ENCODE measurements around the gene BDKRB1.

The BDKRB1 gene

DNA sequence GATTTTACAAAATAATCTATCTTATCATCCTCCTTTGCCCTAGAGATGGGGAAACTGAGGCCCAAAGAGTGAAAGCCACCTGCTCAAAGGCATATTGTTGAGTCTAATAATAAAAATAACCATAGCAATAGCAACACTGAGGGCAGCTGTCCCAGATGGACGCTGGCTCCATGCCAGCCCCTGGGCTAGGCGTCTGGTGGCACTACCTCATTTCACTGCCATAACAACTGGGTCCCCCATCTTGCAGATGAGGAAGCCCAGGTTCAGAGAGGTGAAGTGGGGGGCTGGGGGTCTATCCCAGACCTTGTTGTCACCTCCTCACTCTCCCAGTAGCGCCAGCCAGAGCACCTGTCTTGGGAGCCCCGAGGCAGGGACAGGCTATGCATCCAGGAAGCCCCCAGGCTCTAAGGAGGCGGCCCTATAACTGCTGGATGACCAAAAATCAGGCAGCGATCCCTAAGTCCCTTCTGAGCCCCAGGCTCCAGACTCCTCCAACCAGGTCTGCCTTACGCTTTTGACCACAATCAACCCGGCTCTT, 38.6 kb upstream of the BDKRB1 start:
- Histone ChIP-seq H3K27ac (no peak overlapping the region), H3K4me3 (ENCODE audit: low read depth, low read length) (no peak overlapping the region), H3K36me3 (no peaks in the 10 kb centered on the region), H3K27me3 (ENCODE audit: insufficient read depth, low read depth, severe bottlenecking) (no peaks in the 10 kb centered on the region), H3K9me3 (ENCODE audit: severe bottlenecking) (no peaks in the 10 kb centered on the region)
- DNase-seq = no peak
- TF ChIP-seq, protein P1, sequence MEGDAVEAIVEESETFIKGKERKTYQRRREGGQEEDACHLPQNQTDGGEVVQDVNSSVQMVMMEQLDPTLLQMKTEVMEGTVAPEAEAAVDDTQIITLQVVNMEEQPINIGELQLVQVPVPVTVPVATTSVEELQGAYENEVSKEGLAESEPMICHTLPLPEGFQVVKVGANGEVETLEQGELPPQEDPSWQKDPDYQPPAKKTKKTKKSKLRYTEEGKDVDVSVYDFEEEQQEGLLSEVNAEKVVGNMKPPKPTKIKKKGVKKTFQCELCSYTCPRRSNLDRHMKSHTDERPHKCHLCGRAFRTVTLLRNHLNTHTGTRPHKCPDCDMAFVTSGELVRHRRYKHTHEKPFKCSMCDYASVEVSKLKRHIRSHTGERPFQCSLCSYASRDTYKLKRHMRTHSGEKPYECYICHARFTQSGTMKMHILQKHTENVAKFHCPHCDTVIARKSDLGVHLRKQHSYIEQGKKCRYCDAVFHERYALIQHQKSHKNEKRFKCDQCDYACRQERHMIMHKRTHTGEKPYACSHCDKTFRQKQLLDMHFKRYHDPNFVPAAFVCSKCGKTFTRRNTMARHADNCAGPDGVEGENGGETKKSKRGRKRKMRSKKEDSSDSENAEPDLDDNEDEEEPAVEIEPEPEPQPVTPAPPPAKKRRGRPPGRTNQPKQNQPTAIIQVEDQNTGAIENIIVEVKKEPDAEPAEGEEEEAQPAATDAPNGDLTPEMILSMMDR (IDR thresholded peaks at IDR 0.05; ENCODE audit: low read depth, low read length) = no peak

DNA sequence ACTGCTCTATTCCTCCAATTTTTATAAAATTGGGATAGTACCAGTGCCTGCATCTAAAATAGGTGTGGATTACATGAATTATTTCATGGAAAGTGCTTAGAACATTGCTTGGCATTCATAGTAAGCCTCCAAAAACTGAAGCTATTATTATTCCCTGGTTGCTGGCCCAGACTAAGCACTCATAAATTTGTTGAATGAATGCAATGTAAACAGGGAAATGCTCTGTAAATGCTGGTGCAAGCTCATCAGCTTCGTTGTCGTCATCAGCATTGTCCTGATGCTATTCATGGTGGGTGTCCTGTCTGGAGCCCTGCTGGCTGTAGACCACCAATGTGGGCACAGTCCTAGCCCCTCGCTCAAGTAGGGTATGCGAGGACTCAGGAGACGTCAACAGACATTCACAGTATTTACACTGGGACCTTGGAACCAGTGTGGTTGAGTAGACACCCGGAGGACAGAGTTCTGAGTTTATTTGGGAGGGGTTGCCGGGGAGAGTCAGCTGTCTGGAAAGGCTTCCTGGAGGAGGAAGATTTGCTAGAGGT, 34.8 kb upstream of the BDKRB1 start:
- no peak for DNase-seq
- no peak overlapping the region for H3K4me3 ChIP-seq (ENCODE audit: low read depth, low read length)
- H3K9me3 ChIP-seq (ENCODE audit: severe bottlenecking) = no peaks in the 10 kb centered on the region
- TF ChIP-seq, protein P1 (IDR thresholded peaks at IDR 0.05; ENCODE audit: low read depth, low read length) = no peak
- H3K36me3 ChIP-seq = no peaks in the 10 kb centered on the region
- no peaks in the 10 kb centered on the region for H3K27me3 ChIP-seq (ENCODE audit: insufficient read depth, low read depth, severe bottlenecking)
- H3K27ac ChIP-seq = no peak overlapping the region

DNA sequence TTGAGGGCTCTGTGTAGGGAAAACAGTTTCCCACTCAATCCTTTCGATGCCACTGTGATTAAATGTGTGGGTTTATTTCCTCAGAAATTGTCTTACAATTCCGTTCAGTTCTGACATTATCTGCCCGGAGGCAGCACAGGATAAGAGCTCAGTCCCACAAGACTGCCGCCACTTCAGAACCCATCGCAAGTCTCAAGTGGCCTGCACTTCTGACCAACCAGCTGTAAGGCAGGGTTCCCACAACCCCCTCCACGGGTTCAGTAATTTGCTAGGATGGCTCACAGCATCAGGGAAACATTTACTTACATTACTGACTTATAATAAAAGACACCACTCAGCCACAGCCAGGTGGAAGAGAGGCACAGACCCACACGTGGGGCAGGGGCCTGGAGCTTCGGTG, 34.2 kb upstream of the BDKRB1 start:
- H3K27me3 ChIP-seq (ENCODE audit: insufficient read depth, low read depth, severe bottlenecking) = no peaks in the 10 kb centered on the region
- DNase-seq = no peak
- H3K9me3 ChIP-seq (ENCODE audit: severe bottlenecking) = no peaks in the 10 kb centered on the region
- no peak overlapping the region for H3K27ac ChIP-seq
- no peak overlapping the region for H3K4me3 ChIP-seq (ENCODE audit: low read depth, low read length)
- H3K36me3 ChIP-seq = no peaks in the 10 kb centered on the region
- TF ChIP-seq, protein P1 (IDR thresholded peaks at IDR 0.05; ENCODE audit: low read depth, low read length) = no peak

DNA sequence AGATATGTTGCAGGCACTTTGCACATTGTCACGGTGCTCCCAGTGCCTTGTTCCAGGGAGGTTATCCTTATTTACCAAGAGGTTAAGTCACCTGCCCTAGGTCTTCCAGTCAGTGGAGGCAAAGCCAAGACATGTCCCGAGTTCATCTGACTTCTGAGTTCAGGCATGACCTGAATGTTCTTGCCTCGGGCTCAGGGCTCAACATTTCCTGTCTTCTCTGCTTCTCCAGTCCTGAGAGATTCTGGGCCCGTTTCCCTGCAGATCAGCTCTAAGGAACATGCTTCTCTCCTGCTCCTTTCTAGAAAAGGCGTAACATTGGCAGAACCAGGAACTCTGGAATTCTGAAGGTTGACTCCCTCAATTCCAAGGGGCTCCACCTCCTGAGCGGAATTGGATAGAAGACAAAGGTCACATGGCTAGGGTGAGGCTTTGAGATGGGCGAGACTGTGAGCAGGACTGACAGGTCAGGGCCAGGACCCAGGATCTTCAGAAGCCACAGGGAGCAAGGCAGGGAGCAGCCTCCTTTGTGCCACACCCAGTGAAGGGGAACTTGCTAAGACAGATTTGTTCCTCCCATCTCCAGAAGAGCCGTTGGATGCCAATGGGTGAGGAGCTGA, 31.4 kb upstream of the BDKRB1 start:
- no peaks in the 10 kb centered on the region for H3K27me3 ChIP-seq (ENCODE audit: insufficient read depth, low read depth, severe bottlenecking)
- DNase-seq = no peak
- TF ChIP-seq, protein P1 (IDR thresholded peaks at IDR 0.05; ENCODE audit: low read depth, low read length) = no peak

DNA sequence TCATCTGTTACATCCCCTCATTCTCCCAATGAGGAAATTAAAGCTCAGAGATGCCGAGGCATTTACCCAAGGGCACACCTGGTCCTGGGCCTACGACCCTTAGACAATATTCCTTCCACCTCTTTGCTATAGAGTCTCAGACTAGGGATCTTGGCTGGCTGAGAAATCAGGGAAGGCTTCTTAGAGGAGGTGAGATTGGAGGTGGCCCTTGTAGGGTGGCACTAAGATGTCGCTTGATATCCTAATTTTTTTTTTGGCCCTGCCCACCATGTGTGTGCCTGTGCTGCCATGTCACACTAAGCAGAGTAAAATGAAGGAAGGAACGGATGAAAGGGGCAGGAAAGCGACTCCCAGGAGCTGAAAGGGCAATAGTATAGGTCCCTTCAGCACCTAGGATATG, 30.8 kb upstream of the BDKRB1 start:
- DNase-seq = no peak
- Histone ChIP-seq H3K9me3 (ENCODE audit: severe bottlenecking) (peaks cover 6% of the 10 kb centered on the region), H3K4me3 (ENCODE audit: low read depth, low read length) (no peak overlapping the region), H3K36me3 (no peaks in the 10 kb centered on the region), H3K27ac (no peak overlapping the region), H3K27me3 (ENCODE audit: insufficient read depth, low read depth, severe bottlenecking) (no peaks in the 10 kb centered on the region)
- TF ChIP-seq, protein P1 (IDR thresholded peaks at IDR 0.05; ENCODE audit: low read depth, low read length) = no peak

More for the DNA sequence above, 31.4 kb upstream of the BDKRB1 start:
- H3K4me3 ChIP-seq (ENCODE audit: low read depth, low read length) = no peak overlapping the region
- peaks cover 6% of the 10 kb centered on the region for H3K9me3 ChIP-seq (ENCODE audit: severe bottlenecking)
- no peaks in the 10 kb centered on the region for H3K36me3 ChIP-seq
- H3K27ac ChIP-seq = no peak overlapping the region
